ENCODE data around the gene GREM2.
A peak's percentile ranks its signal among the peaks of the same experiment; 100 is the strongest.

Gene GREM2

DNA sequence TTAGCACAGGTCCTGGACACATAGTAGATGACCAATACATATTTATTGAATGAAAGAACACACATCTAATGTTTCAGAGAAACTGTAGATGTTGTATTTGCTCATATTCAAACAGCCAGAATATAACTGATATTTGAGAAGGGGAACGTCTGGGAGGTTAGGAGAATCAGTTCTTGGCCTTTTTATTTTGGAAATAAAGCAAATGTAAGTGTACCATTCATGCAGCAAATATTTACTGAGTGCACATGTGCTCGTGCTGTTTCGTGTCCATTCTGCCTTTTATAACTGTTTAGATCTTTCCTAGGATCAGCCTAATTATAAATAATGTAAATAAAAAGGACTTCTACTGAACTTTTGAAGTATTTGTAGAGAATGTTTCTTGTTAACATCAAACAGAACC lies 103.8 kb downstream of the GREM2 start:
- Histone ChIP-seq H3K4me1 (ENCODE audit: low read length) (peaks cover 12% of the 10 kb centered on the region), H3K9ac (ENCODE audit: low read length) (no peak overlapping the region), H3K27ac (ENCODE audit: low read length) (no peak overlapping the region), H3K9me3 (replicated peaks; ENCODE audit: insufficient read depth, low read length) (no peaks in the 10 kb centered on the region), H3K27me3 (replicated peaks; ENCODE audit: insufficient read depth, low read length) (no peaks in the 10 kb centered on the region), H3K36me3 (replicated peaks; ENCODE audit: insufficient read depth, low read length) (no peaks in the 10 kb centered on the region), H3K9me2 (replicated peaks; ENCODE audit: insufficient read depth, low read length) (no peaks in the 10 kb centered on the region), H3K4me2 (ENCODE audit: low read depth, low read length) (no peak overlapping the region), H3K4me3 (ENCODE audit: low read length) (no peak overlapping the region), H3F3A (ENCODE audit: insufficient read depth, low read length) (peaks cover 12% of the 10 kb centered on the region), H3K79me2 (ENCODE audit: low read length) (no peaks in the 10 kb centered on the region), H2AFZ (ENCODE audit: low read length) (no peak overlapping the region), H4K20me1 (ENCODE audit: insufficient read depth, low read length) (no peaks in the 10 kb centered on the region)
- DNase-seq = no peak
- TF ChIP-seq EZH2 (optimal IDR thresholded peaks at IDR 0.05; ENCODE audit: low read depth, low read length) (no peak), EZH2phosphoT487 (IDR thresholded peaks at IDR 0.05; ENCODE audit: low read length) (no peak)
- TF ChIP-seq, protein P1, sequence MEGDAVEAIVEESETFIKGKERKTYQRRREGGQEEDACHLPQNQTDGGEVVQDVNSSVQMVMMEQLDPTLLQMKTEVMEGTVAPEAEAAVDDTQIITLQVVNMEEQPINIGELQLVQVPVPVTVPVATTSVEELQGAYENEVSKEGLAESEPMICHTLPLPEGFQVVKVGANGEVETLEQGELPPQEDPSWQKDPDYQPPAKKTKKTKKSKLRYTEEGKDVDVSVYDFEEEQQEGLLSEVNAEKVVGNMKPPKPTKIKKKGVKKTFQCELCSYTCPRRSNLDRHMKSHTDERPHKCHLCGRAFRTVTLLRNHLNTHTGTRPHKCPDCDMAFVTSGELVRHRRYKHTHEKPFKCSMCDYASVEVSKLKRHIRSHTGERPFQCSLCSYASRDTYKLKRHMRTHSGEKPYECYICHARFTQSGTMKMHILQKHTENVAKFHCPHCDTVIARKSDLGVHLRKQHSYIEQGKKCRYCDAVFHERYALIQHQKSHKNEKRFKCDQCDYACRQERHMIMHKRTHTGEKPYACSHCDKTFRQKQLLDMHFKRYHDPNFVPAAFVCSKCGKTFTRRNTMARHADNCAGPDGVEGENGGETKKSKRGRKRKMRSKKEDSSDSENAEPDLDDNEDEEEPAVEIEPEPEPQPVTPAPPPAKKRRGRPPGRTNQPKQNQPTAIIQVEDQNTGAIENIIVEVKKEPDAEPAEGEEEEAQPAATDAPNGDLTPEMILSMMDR (IDR thresholded peaks at IDR 0.05; ENCODE audit: low read length) = no peak

DNA sequence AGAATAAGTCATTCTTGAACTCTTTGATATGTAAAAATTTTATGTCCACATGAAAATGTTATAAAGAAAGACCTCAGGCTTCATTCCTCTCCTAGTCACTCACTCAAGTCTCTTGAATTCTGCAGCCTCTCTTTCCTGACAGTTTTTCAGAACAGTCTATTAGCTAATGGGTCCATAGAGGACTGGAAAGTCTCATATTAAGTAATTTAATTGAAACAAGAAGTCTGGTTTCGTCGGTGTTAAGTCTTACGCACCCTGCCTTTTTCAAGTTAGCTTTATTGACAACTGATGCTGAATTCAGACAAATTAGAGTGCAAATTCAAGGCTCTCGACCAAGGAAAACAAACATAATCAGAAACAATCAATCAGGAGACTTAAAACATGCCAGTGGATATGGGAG lies 105.8 kb downstream of the GREM2 start:
- H3F3A ChIP-seq (ENCODE audit: insufficient read depth, low read length) = peaks cover 18% of the 10 kb centered on the region
- DNase-seq = no peak
- no peak overlapping the region for H2AFZ ChIP-seq (ENCODE audit: low read length)
- H3K27ac ChIP-seq (ENCODE audit: low read length) = no peak overlapping the region
- no peaks in the 10 kb centered on the region for H4K20me1 ChIP-seq (ENCODE audit: insufficient read depth, low read length)
- H3K36me3 ChIP-seq (replicated peaks; ENCODE audit: insufficient read depth, low read length) = no peaks in the 10 kb centered on the region
- no peaks in the 10 kb centered on the region for H3K9me3 ChIP-seq (replicated peaks; ENCODE audit: insufficient read depth, low read length)
- TF ChIP-seq EZH2phosphoT487 (IDR thresholded peaks at IDR 0.05; ENCODE audit: low read length) (no peak), EZH2 (optimal IDR thresholded peaks at IDR 0.05; ENCODE audit: low read depth, low read length) (no peak)
- TF ChIP-seq, protein P1 (IDR thresholded peaks at IDR 0.05; ENCODE audit: low read length) = no peak
- no peak overlapping the region for H3K9ac ChIP-seq (ENCODE audit: low read length)
- H3K9me2 ChIP-seq (replicated peaks; ENCODE audit: insufficient read depth, low read length) = no peaks in the 10 kb centered on the region
- H3K4me3 ChIP-seq (ENCODE audit: low read length) = no peak overlapping the region
- H3K4me2 ChIP-seq (ENCODE audit: low read depth, low read length) = no peak overlapping the region
- no peaks in the 10 kb centered on the region for H3K79me2 ChIP-seq (ENCODE audit: low read length)
- H3K27me3 ChIP-seq (replicated peaks; ENCODE audit: insufficient read depth, low read length) = no peaks in the 10 kb centered on the region
- H3K4me1 ChIP-seq (ENCODE audit: low read length) = peaks cover 26% of the 10 kb centered on the region

DNA sequence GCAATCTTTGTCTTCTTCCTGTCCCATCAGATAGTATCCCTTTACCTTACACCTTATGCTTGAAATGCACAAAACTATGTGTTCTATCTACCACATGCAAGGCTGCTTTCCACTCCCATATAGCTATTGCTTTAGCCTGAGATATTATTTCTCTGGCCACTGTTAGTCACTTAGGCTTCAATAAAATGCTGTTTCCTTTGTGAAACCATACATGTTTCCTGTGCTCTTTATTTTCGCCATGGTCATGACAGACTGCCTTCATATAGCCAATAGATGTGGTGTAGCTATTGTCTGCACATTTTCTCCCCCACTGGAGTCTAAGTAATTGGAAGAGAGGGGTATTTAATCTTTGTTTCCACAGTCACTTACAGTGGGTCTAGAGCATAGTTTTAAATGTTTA lies 108.4 kb downstream of the GREM2 start:
- peak overlapping the region; percentile 69 for H3K4me2 ChIP-seq (ENCODE audit: low read depth, low read length)
- no peaks in the 10 kb centered on the region for H4K20me1 ChIP-seq (ENCODE audit: insufficient read depth, low read length)
- no peaks in the 10 kb centered on the region for H3K9me2 ChIP-seq (replicated peaks; ENCODE audit: insufficient read depth, low read length)
- peak overlapping the region; percentile 10; the same call in 1 of the 2 replicates for H3K4me3 ChIP-seq (ENCODE audit: low read length)
- peaks cover 40% of the 10 kb centered on the region for H3K4me1 ChIP-seq (ENCODE audit: low read length)
- H2AFZ ChIP-seq (ENCODE audit: low read length) = peak overlapping the region; percentile 40
- H3K9me3 ChIP-seq (replicated peaks; ENCODE audit: insufficient read depth, low read length) = no peaks in the 10 kb centered on the region
- H3K27me3 ChIP-seq (replicated peaks; ENCODE audit: insufficient read depth, low read length) = no peaks in the 10 kb centered on the region
- peak overlapping the region; percentile 21 for H3K9ac ChIP-seq (ENCODE audit: low read length)
- peaks cover 18% of the 10 kb centered on the region for H3F3A ChIP-seq (ENCODE audit: insufficient read depth, low read length)
- no peaks in the 10 kb centered on the region for H3K36me3 ChIP-seq (replicated peaks; ENCODE audit: insufficient read depth, low read length)
- peak overlapping the region; percentile 81 for H3K27ac ChIP-seq (ENCODE audit: low read length)
- no peaks in the 10 kb centered on the region for H3K79me2 ChIP-seq (ENCODE audit: low read length)
- peak; percentile 94 for DNase-seq
- TF ChIP-seq, protein P1 (IDR thresholded peaks at IDR 0.05; ENCODE audit: low read length) = no peak
- TF ChIP-seq EZH2phosphoT487 (IDR thresholded peaks at IDR 0.05; ENCODE audit: low read length) = no peak
- no peak for TF ChIP-seq EZH2 (optimal IDR thresholded peaks at IDR 0.05; ENCODE audit: low read depth, low read length)

All from MM.1S (cell line).